Measurements from ENCODE around the gene BSN.
A peak's percentile ranks its signal among the peaks of the same experiment; 100 is the strongest.
"Not testable (repeated sequence)": the region's sequence is repeated elsewhere in the genome, so short reads cannot be mapped to it uniquely, and the experiment has no call there.

Gene BSN

DNA sequence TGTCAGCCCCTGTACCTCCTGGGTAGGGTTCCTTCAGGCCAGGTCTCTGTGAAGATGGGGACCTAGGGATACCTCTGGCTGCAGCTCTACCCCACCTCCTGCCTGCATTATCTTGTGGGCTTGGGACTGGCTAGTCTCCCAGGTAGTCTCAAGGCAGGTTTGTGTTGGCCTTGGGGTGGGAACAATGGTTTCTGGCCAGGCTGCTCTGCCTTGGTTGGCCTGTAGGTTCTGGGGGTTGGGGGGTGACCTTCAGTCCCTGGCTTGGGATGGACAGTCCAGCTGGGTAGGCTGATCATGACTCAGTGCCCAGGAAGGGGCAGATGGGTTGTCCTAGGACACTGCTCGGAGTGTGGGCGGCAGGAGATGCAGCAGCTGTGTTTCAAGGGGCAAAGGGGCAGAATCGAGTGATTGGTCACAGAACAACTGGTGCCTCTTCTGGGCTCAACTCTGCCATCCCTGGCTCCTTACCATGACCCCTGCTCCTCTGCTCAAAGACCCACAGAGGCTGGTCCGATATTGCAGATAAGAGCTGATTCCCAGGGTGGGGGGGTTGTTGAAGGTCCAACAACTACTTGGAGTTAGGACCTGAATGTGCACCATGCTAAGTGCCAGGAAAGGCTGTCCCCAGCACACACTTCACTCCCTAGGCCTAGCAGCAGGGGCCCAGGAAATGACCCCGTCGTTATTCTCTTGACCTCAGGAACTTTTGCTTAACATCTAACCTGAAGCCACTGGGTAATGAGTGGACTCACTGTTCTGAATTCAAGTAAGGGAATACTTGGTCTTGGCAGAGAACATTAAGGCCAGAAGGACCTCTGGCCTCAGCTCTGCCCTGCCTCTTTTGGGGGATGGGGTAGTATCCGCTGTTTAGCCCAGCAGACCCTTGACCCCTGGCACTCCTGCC lies 18.1 kb upstream of the BSN start:
- no peak for DNase-seq

DNA sequence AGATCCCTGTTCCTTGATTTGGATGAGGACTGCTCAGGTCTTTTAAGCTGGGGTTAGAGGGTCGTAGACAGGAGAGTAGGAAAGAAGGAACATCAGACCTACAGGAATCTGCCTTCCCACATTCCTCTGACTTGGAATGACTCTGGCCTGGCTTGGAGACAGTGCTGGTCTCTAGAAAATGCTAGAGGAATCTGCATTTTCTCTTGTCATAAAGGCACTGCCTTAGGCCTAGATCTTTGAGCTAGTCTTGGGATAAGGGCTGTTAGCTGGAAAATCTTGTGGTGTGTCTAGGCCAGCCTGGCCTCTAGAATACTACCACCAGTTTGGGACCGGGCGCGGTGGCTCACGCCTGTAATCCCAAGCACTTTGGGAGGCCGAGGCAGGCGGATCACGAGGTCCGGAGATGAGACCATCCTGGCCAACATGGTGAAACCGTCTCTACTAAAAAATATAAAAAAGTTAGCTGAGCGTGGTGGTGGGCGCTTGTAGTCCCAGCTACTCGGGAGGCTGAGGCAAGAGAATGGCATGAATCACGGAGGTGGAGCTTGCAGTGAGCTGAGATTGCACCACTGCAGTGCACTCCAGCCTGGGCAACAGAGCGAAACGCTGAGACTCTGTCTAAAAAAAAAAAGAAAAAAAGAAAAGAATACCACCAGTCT lies 17.3 kb upstream of the BSN start:
- DNase-seq, result no peak

DNA sequence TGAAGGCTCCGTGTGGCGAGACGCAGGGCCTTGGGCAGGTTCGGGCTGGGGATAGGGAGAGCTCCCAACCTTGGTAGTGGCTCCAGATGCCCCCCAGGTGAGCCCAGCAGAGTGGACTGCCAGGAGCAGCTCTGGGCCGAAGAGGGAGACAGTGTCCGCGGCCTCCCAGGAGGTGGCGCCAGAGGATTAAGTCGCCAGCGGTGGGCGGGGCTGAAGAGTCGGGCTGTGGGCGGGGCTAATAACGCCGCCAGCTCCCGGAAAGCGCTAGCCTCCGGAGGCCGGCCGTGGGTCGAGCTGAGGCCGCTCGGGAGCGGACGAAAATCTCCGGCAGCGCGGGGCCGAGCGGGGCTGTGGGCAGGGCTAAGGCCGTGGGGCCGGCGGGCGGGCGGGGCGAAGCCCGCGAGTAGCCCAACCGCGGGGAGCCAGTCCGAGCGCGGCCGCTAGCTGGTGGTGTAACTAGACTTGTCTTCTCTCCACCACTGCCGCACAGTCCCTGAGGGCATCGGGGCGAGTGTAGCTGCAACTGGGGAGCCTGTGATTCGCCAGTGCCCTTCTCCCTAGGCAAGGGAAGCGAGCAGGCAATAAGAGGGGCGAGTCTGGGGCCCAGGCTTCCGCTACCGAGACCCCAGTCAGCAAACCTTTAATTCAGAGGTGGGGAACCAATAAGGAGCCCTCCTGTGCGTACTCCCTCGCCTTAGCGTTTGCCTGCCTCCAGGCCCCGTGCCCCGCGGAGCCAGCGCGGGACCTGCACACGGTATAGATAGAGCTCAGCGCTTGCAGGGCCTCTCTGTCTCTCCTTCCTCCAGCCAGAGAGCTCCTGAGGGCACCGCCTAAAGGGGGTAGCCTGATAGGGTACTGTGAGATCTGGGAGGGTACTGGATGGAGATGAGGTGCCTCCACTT lies 14.4 kb upstream of the BSN start:
- DNase-seq, result peak; percentile 97

DNA sequence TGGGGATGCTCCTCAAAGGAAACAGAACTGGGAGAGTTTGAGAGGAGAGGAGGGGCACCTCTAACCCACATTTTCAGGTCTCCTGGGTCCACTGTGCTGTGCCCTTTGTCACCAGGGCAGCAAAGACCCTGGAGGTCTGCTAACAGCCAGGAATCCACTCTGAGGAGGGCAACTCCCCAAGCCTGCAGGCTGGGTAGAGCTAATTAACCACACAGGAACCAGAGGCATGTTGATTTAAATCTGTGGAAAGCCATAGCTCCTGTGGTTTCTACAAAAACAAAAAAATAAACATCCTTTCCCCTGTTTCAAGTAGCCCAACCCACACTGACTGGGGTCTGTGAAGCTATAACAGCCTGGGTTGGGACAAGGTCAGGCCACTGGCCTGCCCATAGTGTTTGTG lies 2.2 kb upstream of the BSN start:
- no peak for DNase-seq

DNA sequence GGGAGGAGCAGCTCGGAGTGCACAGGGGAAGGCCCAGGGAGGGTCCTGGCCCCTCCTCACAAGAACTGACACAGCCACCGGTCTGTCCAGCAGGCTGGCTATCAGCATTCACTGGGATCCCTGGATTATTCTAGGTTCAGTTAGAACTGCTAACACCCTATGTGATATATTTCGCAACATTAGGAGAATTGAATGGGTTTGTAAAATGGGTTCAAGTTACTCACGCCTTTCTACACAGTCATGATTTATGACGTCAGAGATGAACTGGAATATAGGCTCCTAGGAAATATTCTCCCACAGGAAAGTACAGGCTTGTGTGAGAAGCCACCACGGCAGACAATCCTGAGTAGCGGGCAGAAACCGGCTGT lies 969 bp upstream of the BSN start:
- peak; percentile 38 for DNase-seq

DNA sequence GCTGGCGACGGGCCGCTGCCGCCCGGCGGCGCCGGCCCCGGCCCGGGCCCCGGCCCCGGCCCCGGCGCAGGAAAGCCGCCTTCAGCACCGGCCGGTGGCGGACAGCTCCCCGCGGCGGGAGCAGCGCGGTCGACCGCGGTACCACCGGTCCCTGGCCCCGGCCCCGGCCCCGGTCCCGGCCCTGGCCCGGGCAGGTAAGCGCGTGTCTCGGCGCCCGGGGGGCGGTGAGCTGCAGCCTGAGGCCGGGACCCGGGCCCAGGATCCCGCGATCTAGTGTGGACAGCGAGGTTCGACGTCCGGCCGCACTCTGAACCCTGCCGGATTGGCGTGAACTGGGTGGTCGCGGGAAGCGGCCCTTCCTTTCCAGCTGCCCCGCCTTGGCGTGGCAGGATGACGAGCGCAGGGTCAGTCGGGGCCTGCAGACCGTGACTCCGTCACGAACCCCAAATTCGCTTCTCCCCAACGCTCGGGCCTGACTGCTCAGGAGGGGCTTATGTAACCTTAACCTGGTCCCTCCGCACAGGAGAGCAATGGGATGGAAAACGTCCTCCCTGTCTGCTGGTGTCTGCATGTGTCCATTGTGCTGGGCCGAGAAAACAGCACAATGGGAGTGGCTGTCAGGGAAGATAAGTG lies 472 bp downstream of the BSN start:
- DNase-seq, result peak; percentile 86

DNA sequence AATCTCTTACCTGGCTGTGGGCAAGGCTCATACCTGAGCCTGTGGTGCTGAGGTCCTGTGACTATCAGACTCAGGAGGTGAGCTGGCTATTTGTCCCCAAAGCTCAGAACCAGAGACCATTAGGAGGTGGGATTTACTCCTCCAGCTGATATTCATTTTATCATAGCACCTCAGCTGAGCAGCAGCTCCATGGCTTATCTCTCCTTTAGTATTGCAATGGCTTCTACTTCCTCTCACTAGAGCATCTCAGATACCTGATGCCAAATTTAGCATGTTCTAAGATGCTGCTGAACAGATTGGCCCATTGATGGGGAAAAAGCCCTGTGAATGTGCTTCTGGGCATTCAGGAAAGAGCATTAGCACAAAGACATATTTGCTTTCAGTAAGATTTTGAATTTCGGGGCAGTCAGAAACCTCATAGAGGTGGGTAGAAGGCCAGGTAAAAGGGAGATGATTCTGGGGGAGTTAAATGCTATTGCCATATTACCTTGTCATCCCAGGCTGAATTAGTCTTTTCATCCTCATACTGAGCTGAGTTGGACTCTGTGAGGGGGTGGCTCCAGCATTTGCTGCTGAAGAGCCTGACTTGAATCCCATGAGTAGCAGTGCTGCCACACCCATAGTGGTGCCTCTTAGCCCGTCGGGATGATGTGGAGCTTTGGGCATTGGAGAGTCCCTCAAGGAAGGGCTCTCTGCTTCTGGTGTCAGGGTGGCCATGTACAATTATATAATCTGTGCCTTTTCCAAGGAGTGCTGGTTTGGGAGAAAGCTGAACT lies 2.4 kb downstream of the BSN start:
- no peak for DNase-seq

DNA sequence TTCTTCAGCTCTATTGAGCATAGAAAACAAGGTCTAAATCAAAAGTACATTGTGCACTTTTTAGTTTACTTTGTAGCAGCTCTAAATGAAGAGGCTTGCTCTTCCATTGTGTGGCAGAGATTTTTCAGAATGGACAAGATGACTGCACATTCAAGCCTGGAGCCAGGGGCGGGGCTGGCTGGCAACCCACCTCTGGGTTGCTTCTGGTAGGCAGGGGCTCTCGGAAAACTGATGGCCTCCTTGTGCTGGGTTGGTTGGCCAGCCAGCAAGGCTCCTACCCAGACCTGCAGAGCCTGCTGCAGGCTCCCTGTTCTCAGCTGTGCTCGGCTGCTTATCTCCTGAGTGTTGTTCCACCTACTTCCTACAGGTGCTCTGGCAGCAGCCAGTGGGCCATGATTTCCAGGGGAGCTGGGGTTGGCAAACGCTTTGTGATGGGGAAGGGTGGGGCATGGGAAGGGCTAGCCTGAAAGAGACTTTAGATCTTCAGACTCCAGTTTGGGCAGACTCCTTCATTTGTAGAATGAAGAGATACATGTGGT lies 8.8 kb downstream of the BSN start:
- no peak for DNase-seq

DNA sequence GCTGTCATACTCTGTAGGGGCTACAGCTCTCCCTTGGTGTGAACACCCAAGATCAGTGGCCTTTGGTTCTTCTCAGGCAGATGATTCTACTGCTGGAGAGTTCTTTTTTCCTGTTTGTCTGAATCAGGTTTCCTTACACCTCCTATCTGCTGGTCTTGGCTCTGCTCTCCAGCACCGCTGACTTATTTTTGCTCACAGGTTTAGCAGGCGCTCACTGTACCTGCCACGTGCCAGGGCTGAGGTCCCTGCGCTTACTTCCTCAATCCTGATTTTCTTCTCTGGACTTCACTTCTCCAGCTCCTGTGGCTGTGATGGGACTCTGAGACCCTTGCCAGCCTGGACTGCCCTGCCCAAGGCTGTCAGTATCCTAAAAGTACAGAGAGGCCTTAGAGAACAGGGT lies 9.5 kb downstream of the BSN start:
- DNase-seq, result no peak

DNA sequence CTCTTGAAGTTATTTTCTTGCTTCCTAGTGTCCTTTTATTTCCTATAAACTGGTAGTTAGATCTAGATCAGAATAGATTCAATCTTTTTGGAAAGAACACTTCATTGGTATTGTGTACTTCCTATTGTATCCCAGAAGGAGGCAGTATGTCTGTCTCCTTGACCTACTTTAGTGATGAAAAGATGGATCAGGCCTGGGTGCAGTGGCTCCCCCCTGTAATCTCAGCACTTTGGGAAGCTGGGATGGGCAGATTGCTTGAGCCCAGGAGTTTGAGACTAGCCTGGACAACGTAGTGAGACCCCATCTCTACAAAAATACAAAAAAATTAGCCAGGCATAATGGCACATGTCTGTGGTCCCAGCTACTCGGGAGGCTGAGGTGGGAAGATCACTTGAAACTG lies 12.0 kb downstream of the BSN start:
- no peak for DNase-seq

DNA sequence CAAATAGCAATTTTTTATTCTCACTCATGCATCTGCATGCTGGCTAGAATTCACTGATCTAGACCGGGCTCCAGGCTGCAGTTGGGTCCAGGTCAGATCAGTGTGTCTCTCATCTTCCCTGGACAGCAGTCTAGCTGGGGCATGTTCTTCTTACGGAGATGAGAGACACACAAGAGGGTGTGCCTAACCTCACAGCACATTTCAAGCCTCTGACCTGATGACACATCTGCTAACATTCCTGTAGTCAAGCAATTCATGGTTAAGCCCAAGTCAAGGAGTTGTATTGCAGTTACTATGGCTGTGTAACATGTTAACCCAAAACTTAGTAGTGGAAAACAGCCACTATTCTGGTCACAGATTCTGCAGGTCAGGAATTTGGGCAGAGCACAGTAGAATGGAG lies 13.1 kb downstream of the BSN start:
- no peak for DNase-seq

DNA sequence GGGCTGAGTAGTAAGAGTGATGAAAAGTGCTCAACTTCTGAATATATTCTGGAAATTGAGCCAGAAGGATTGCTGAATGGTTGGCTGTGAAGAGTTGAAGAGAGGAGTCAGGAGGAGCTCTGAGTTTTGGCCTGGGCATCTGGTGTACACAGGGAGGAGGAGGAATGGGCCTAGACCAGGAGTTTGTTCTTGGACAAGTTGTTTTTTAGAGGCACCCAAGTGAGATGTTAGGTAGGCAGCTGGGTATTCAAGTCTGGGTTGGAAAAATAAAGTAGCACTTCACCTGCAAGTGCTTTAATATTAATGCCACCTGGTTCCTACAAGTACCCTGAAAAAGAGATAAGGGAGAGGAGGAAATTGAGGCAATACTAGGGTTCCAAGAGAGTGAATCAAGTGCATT lies 14.7 kb downstream of the BSN start:
- no peak for DNase-seq

DNA sequence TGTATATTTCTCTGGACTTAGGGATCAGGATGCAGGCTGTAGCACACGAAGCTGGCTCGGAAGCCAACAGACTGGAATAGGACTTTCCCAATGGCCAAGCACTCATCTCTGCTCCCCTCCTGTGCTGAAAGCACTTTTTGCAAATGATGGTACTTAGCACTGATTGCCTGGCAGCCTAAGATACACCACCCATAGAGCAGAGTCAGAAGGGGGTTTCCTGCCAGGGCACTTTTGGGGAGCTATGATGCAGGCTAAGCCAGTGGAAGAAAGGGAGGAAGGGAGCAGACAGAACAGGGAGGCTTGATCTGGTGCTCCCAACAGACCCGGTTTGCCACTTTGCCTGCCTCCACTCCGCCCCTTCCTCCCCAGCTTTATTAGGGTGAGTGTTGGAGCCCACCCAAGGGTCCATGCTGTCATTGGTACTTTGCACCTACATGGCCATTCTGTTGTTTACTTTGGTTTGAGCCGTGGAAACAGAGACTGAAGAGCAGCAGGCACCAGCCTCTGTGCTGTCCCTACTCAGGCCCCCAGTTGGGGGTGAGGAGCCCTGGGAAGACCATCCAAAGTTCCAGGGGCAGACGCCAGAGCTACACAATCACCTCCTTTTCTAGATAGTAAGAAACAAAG lies 15.9 kb downstream of the BSN start:
- DNase-seq, result no peak

DNA sequence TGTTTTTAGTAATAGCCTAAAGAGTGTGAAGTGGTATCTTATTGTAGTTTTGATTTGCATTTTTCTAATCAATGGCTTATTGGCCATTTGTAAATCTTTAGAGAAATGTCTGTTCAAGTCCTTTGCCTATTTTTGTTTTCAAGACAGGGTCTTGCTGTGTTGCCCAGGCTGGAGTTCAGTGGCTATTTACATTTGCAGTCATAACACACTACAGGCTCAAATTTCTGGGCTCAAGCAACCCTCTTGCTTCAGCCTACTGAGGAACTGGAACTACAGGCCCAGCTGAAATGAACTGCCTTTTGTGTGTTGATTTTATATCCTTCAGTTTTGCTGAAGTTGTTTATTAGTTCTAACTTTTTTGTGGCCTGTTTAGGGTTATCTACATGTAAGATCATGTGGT lies 27.9 kb downstream of the BSN start:
- no peak for DNase-seq

DNA sequence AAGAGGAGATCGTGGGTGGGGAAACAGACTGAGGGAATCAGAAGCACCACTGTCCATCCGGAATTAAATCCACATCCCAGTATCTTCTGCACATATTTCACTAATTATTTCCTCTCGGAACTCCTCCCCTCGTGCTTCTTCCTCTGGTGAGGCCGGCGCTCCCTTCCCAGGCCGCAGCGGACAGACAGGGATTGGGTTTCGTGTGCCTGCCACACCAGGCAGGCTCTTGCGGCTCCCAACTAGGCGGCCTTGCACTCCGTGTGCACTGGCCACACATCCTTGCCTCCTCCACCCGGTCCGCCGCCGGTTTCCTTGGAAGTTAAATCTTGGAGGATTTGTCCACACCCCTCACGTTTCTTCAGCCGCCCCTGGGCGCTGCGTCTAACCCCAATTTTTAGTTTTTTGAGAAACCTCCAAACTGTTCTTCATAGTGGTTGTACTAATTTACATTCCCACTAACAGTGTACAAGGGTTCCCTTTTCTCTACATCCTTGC lies 31.0 kb downstream of the BSN start:
- not testable (repeated sequence) for DNase-seq

DNA sequence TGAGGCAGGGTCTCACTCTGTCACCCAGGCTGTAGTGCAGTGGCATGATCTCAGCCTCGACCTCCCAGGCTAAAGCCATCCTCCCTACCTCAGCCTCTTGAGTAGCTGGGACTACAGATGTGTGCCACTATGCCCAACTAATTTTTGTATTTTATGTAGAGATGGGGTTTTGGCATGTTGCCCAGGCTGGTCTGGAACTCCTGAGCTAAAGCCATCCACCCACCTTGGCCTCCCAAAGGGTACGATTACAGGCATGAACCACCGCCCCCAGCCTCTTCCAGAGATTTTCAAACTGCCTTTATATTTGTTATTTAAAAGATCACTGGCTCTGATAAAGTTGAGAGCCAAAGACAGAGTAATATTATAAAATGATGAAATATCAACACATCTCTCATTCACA lies 37.3 kb downstream of the BSN start:
- DNase-seq, result no peak

DNA sequence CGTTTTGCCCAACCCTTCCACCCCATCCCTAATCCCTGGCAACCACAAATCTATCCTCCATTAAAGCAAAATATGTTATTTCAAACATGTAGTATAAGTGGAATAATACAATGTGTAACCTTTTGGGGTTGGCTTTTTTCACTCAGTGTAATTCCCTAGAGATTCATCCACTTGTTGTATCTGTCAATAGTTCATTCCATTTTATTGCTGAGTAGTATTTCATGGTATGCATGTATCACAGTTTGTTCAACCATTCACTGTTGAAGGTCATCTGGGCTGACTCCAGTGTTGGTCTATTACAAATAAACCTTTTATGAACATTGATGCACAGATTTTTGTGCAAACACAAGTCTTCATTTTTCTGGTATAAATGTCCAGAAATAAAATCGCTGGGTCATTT lies 38.8 kb downstream of the BSN start:
- no peak for DNase-seq

DNA sequence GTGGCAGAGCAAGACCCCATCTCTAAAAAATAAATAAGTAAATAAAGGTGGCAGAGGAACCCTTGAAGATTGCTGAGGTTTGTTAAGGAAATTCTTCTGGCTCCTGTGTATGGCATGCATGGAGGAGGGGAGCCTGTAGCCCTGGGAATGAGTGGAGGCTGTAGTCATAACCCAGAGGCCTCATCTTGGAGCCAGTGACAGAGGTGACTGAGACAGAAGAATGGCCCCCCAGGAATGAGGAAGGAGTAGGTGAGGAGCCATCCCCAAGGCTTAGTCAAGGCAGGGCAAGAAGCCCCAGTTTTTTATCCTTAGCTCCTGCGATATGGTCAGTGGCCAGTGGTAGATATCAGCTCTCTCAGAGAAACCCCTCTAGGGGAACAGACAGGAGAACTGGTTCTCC lies 46.5 kb downstream of the BSN start:
- DNase-seq, result no peak

DNA sequence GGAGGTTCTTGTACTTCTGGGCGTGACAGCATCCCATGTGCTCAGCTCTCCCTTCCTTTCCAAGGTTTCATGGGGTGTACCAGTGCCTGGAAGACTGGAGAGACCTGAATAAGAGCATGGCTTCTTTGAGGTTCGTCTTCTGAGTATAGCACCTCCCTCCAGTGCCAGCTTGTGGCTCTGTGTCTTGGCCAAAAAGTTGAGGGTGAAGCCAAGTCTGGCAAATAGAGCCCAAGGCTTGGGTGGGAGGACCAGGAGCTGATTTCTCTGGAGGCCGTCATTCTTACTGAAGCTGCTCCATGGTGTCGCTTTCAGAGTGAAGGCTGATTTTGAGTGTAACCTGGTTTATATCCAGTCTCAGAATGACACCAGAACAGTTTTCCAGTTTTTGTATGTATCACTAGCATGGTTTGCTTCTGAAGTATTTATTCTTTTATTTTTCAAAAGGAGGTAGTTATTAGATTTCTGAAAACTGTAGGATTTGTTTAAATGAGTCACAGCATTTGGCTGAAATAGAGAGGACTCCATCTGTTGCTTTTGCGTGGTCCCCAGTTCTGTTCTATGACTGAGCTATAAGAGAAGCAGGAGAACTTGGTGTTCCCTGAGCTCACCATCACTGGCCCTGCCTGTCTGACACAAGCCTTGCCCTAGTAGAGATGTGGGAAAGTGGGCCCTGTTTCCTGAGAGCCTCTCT lies 47.2 kb downstream of the BSN start:
- DNase-seq, result no peak

DNA sequence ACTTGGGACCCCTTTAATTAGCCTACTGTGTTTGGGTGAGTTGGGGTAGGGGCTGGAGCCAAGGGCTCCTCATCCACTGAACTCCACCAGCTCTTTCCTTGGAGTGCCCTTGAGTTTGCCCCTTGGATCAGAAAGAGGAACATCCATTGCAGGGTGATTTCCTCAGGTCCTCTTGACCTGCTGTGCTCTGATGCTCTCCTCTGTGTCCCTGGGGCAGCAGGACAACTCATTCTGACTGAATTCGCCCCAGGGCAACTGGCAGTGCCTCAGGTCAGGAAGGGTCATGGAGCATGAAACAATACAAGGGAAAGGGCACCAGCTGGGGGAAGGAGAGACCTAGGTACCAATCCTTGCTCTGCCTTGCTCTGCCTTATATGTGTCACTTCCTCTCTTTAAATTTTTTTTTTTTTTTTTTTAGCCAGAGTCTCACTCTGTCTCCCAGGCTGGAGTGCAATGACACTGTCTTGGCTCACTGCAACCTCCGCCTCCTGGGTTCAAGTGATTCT lies 47.8 kb downstream of the BSN start:
- no peak for DNase-seq
